ENCODE measurements around the gene SEC14L2.
"Not testable (repeated sequence)": the region's sequence is repeated elsewhere in the genome, so short reads cannot be mapped to it uniquely, and the experiment has no call there.

SEC14L2 gene

GRCh38 chr22:30402028-30402765, 5.4 kb downstream of the SEC14L2 start:
- FAIRE-seq (no peak), DNase-seq (ENCODE audit: insufficient read length, low spot score) (no peak)

GRCh38 chr22:30402766-30403104, 5.9 kb downstream of the SEC14L2 start:
- FAIRE-seq; DNase-seq (ENCODE audit: insufficient read length, low spot score): not testable (repeated sequence)

GRCh38 chr22:30404307-30404706, 7.5 kb downstream of the SEC14L2 start:
- no peak for FAIRE-seq
- DNase-seq (ENCODE audit: insufficient read length, low spot score), result no peak

- DNase-seq (ENCODE audit: insufficient read length, low spot score), result no peak
- no peak for FAIRE-seq
These were observed 8.9 kb downstream of the SEC14L2 start for GRCh38 chr22:30405731-30406130.

- no peak for FAIRE-seq
These were observed 9.6 kb downstream of the SEC14L2 start for GRCh38 chr22:30406400-30406799.

GRCh38 chr22:30408388-30409102, 11.7 kb downstream of the SEC14L2 start:
- no peak for FAIRE-seq
- no peak for DNase-seq (ENCODE audit: insufficient read length, low spot score)

More at GRCh38 chr22:30406400-30406799, 9.6 kb downstream of the SEC14L2 start:
- no peak for DNase-seq (ENCODE audit: insufficient read length, low spot score)

- no peak for DNase-seq (ENCODE audit: insufficient read length, low spot score)
- FAIRE-seq, result no peak
These were observed 15.0 kb downstream of the SEC14L2 start for GRCh38 chr22:30411780-30412179.

GRCh38 chr22:30413001-30413400, 16.2 kb downstream of the SEC14L2 start:
- no peak for DNase-seq (ENCODE audit: insufficient read length, low spot score)
- FAIRE-seq, result no peak

GRCh38 chr22:30413745-30414524, 17.1 kb downstream of the SEC14L2 start:
- FAIRE-seq (no peak), DNase-seq (ENCODE audit: insufficient read length, low spot score) (no peak)

GRCh38 chr22:30414525-30415047, 17.8 kb downstream of the SEC14L2 start:
- FAIRE-seq, result no peak
- DNase-seq (ENCODE audit: insufficient read length, low spot score), result no peak

- DNase-seq (ENCODE audit: insufficient read length, low spot score), result no peak
- no peak for FAIRE-seq
These were observed 19.6 kb downstream of the SEC14L2 start for GRCh38 chr22:30416403-30416802.

GRCh38 chr22:30416837-30417236, 20.0 kb downstream of the SEC14L2 start:
- DNase-seq (ENCODE audit: insufficient read length, low spot score) (no peak), FAIRE-seq (no peak)

GRCh38 chr22:30420347-30421125, 23.7 kb downstream of the SEC14L2 start:
- FAIRE-seq, result no peak

GRCh38 chr22:30421695-30422480, 25.1 kb downstream of the SEC14L2 start:
- FAIRE-seq (no peak), DNase-seq (ENCODE audit: insufficient read length, low spot score) (no peak)

More at GRCh38 chr22:30420347-30421125, 23.7 kb downstream of the SEC14L2 start:
- DNase-seq (ENCODE audit: insufficient read length, low spot score), result no peak

- FAIRE-seq, result no peak
- DNase-seq (ENCODE audit: insufficient read length, low spot score), result no peak
These were observed 25.9 kb downstream of the SEC14L2 start for GRCh38 chr22:30422481-30423300.

GRCh38 chr22:30423301-30423958, 26.6 kb downstream of the SEC14L2 start:
- DNase-seq (ENCODE audit: insufficient read length, low spot score), result no peak
- no peak for FAIRE-seq

- peak; percentile 92 for DNase-seq (ENCODE audit: insufficient read length, low spot score)
- FAIRE-seq, result no peak
These were observed 27.2 kb downstream of the SEC14L2 start for GRCh38 chr22:30423959-30424533.
